GM21528 (cell line): ENCODE data around the gene TSSC4.

Experiments used
- ATAC-seq: cut with Tn5 transposase; IDR thresholded peaks from one replicate; pipeline ENCODE4 v1.9.1; 2021; ENCODE audit warnings: mild to moderate bottlenecking, moderate library complexity; ENCODE audit not compliant: unreplicated experiment, low FRiP score

The TSSC4 gene

DNA sequence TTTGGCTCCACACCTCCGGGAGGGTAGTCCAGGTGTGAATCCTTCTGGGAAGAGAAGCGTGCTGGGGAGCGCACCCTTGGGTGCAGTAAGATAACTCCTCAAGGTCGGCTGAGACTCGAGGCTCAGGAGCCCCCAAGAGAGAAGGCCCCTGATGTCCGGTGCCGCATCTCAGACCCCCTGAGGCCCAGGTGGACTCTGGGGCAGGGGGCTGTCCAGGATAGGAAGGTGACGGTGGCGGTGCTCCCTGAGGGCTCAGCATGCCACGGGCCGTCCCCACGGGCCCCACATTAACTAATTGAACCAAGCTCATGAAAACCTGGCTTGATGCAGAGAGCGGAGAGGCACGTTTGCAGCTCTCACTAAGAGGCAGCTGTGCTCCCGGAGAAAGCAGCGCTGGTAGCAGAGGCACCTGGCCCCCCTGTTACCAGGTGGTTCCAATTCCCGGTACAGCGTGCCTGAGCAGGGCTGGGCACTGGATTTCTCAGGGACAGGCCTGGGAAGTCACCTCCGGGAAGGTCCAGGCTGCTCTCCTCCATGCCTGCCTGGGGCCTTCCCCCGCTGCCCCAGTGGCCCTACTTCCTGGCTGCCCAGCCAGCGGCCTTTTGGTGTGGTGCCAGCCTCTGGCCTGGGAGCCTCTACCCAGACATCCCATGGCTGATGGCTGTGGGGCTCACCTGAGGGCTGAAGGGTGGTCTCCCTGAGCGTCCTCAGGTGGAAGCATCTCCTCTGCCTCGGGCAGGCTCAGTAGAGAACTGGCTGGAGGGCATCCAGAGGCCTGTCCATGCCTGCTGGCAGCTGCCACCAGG lies 45.4 kb downstream of the TSSC4 start:
- no peak for ATAC-seq

DNA sequence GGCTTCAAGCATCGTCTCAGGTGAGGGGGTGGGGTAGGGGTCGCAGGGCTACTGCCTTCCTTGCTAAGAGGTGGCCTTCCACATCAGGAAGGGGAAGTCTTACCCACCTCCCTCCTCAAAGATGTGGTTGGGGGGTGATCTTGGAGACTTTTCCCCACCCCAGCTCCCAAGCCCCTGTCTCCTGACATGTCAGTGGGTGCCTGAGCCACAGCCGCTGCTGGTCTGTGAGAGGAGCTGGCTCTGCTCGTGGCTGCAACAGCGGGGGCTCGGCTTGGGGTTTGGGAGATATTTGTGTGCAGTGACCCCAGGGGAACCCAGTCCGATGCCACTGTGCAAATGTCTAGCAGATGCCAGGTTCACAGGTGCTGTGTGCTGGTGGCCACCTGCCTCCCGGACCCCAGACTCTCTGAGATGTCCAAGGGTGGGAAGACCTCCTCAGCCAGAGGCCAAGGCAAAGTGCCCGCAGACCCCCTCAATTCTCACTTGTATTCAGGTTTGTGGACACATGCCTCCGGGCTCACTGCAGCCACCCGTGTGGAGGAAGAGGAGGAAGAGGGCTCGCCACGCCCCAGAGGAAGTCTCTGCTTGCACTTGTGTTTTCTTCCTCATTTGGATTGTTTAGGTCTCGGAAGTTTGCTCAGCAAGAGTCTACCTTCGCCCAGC lies 46.2 kb downstream of the TSSC4 start:
- ATAC-seq, result no peak

DNA sequence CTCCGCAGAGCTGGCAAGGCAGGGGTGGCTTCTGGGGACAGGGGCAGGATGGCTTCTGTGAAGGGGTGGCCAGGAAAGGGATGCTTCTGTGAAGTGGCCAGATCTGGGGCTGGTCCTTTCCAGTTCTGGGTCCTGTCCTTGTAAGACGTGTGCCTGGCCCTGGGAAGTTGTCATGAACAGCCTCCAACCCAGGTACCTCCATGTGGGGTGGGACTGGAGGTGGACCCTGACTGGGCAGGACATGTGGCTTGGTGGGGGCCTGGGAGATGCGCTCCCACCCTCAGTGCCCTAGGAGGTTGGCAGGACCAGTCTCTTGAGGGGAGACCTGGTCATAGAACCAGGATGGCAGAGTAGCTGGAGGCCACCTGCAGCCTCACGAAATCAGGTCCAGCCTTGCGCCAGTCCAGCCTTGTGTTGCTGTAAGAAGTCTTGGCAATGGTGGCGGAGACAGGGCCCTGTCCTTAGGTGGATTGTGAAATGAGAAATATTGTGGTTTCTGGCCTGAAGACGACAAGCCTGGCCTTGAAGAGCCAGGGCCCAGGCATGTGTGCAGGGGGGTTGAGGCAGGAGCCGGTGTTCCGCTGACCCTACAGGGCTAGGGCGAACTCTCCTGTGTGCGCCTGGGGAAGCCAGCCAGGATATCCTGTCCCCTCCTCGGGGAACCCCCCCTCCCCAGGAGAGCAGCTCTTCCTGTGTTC lies 46.9 kb downstream of the TSSC4 start:
- ATAC-seq, result no peak

DNA sequence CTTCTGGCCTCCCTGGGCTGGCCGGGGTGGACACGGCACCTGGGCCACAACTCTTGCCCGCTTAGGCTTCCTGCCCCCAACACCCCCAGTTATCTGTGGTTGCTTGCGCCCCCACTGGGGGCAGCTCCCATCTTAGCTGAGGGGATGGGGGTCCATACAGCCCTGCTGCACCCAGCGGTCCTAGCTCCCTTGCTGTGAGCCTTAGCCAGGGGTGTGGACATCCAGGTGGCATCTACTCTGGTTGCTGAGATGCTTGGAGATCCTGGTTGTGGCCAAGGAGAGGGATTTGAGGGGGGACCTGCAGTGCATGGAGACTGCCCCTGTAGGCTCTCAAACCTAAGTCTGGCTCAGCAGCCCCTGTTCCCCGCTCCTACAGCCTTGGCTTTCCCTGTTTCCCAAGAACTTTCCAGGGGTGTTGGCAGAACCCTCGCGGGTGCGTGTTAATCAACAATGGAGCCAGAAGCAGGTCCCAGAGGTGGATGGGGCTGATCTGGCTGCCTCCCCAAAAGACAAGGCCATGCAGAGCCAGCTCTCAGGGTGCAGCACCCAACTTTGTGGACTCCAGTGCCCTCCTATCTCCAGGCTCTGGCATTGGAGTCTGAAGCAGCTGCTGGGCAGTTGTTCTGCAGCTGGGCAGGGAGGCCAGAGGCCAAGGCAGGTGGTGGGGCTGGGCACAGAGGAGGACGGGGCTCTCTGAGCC lies 47.6 kb downstream of the TSSC4 start:
- ATAC-seq, result no peak

DNA sequence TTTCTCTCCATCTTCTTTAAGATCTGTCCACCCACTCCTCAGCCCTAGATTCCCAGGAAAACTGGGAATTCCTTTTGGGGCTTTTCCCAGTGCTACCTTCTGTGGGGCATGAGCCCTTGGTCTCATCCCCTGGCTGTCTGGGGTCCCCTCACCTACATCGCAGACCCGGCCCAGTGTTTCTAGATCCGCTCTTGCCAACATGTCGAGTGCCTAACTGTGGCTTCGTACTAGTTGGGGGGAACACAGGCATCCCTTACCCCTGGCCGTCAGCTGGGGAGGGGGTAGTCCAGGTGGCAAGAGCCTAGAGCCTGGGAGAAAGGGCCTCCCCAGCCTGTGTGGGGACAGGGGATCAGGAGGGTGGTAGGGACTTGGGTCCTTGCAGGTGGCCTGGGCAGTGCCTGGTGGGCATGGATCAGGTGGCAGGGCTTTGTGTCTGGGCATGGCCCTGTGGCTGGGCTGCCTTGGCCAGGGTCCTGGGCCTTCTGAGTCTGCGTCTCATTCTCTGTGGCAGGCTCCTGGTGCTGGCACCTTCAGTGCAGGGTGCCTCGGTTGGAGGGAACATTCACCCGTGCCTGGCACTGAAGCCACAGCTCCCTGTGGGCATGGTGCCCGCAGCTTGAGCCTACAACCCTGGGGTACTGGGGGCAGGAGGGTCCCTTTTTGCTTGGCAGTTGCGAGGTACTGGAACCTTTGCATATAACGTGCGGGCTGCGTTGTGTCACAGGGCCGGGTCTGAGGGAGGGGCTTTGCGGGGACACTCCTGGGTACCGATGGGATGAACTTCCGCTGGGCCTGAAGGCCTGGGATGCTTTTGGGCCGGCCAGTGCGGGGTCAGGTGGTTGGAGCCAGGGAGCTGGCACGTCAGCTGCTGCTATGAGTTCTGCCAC lies 48.4 kb downstream of the TSSC4 start:
- ATAC-seq, result no peak

DNA sequence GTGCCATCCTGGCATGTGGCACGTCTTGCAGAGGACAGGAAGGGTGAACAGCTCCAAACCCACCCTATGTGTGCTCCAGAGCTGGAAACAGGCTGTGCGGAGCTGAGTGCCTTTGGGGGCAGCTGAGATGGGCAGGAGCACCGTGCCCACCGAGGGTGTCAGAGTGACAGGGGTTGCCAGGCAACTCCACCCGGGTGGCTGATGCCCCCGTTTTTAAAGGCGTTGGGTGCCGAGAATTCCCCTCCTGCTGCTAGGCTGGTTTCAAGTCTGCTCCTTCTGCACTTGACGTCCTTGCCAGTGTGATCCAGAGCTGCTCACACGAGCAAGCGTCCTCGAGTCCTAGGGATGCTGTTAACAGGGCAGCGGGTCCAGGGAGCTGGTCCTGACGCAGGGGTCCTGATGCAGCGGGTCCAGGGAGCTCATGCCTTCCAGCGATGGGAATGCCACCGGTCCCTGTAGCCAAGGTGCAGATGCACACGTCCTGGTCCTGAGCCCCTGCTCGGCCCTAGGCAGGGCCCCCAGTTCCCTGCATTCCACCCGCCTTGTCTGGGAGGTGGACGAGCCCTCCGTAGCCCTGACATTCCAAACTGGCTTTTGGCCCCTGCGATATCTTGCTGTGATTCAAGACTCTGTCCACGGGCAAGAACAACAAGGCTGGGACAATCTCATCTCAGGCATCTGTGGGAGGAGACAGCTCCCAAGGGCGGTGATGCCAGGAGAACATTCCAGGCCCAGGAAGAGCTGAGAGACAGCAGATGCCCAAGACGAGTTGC lies 49.2 kb downstream of the TSSC4 start:
- no peak for ATAC-seq

DNA sequence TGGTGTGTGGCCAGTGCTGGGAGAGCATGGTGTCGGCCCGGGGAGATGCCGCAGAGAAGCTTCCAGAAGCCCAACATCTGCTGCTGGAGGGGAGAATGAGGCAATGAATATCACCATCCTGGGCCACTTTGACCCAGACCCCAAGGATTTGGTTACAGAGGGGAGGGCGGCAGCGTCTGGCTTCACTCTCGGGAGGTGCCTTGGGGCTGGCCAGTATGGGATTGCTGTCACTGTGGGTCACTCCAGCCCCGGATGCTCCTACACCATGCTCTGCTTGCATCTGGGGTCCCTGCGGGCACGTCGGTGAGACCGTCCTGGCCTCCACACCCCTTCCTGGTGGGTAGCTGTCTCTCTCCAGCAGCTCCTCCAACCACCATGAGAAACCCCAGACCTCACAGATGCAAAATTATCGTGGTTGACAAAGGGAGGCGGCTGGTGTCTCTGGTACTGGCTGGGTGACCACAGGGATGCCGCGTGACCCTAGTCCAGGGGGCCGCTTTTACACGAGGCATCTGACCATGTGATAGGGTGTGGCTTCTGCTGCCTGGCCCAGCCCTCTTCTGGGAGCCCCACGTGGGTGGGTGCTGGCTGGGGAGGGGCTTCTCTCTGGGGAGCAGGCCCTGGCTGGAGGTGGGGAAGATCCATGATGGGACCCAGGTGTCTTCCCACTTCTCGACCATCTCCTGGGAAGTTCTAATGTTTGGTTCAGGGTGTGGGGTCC lies 49.9 kb downstream of the TSSC4 start:
- ATAC-seq, result no peak

DNA sequence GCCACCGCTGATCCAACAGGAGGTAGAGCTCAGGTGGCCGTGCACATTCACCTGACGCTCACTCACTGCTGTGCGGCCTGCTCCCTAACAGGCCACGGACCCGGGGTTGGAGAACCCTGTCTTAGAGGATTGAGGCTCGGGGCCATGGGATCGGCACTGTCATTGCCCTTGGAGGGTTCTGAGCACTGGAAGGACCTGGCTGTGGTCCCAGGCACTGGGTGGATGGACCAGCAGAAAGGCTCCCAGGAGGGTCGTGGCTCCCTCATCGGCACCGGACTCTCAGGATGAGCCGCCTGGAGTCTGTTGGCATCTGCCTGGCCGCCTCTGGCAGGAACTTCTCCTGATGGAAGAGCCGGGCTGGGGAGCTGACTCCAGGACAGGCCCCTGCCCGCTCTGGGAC lies 50.8 kb downstream of the TSSC4 start:
- no peak for ATAC-seq

DNA sequence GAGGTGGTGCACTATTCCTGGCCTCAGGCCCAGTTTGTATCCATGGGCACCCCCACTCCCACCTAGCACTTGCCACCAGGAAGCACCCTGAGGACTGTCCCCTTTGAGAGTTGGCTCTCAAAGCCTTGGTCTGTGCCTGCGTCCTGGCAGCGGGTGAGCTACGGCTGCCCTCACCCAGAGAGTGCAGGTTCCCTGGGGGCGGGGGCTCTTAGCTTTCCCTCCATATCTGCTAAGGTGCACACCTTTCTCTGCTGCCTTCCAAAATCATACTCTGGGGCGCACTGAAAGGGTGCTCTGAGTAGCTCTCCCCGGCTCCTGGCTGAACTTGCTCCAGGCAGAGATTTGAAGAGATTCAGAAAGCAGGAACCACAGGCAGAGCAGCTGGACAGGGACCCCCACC lies 51.4 kb downstream of the TSSC4 start:
- ATAC-seq, result no peak

DNA sequence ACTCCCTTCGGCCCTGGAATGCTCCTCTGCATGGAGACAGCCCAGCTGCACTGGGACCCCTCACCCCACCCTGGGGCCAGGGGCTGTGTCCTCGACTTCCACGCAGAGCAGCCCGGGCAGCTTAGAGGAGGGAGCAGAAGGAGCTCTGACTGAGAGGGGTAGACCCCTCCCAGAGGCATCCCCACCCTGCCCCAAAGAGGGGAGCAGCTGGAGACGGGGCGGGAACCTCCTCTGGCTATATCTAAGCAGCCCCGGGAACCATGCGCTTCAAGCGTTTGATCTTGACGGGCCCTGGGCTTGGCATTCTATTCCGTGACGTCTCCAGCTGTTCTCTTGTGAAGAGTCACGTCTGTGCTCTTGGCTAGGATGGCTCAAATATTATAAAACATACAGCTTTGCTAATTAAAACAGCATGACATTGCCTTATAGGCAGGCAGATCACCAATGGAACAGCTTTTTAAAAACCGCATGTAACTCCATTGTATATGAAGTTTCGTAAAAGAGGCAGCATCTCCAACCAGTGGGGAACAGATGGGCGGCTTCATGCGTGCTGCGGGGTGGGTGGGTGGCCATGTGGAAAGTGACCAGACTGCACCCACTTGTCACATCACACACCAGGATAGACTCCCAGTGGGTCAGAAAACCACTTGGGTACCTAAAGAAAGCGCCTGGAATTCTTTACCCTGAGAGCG lies 51.9 kb downstream of the TSSC4 start:
- ATAC-seq, result no peak

DNA sequence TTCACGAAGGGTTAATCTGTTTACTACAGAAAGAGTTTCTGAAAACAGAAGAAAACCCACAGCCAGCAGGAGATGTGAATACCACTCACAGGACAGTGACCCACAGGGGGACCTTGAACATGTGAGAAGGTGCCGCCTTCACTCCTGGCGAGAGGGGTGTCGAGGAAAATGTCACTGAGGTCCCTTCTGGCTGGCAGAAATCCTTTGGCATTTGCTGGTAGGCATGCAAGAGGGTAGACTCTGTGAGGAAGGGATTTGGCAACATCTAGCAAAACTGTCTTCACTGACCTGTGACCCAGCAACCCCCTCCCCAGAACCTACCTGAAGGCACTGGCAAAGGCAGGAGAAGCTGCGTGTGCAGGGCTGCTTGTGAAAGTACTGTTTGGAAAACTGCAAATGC lies 52.9 kb downstream of the TSSC4 start:
- ATAC-seq, result no peak
